Activated naive CD8-positive, alpha-beta T cell (primary cell): ENCODE results near the gene RSPRY1.

ENCODE experiments used
- H3K27ac Mint-ChIP-seq: one replicate; pipeline ENCODE4 v1.8.0; 2021; ENCODE audit warnings: mixed read lengths
- H3K27me3 Mint-ChIP-seq: one replicate; pipeline ENCODE4 v1.8.0; 2021; ENCODE audit warnings: mixed read lengths
- H3K36me3 Mint-ChIP-seq: one replicate; pipeline ENCODE4 v1.8.0; 2021; ENCODE audit warnings: mixed read lengths
- H3K4me1 Mint-ChIP-seq: one replicate; pipeline ENCODE4 v1.8.0; 2021; ENCODE audit warnings: low read depth, mixed read lengths
- H3K4me3 Mint-ChIP-seq: one replicate; pipeline ENCODE4 v1.8.0; 2021; ENCODE audit warnings: mild to moderate bottlenecking, mixed read lengths
- H3K9me3 Mint-ChIP-seq: one replicate; pipeline ENCODE4 v1.8.0; 2021; ENCODE audit warnings: low read depth, mixed read lengths

The RSPRY1 gene

DNA sequence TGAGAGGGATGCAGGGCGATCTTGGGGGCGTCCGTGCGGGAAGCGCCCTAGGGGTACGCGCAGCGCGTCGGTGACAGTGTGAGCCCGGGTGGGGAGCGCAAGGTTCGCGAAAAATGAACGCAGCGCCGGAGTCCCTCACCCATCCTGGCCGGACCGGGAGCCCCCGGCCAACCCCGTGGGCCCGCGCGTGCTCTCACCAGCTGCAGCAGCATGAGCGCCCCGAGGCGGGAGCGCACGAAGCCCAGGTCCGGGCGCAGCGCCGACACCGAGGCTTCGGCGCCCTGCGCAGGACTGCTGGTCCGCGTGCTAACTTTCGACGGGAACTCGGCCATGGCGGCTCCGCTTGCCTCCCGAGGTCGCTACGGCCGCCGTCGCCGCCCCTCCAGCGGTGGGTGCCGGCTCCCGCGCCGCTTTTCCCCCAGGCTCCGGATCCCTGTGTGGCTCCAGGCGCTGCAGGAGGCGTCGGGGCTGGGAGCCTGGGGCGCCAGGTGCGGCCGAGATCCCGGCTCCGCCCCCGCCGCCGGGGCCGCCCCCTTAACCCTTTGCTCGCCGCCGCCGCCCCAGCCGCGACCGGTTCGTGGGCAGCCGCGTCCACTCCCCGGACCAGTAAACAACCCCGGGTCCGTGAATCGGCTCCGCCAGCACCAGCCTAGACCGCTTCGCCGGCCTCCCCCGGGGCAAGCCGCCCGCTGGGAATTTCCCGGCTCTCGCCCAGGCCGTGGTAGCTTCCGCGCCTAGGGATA is 98.3 kb downstream of the RSPRY1 start, which contains the start of gene PLLP:
TSS of gene PLLP (minus strand) at position 464 of the 743 bp plus-strand sequence. CDS start at position 332, 132 bp downstream.
- H3K9me3 Mint-ChIP-seq: no peaks in the 10 kb centered on the region
- H3K4me3 Mint-ChIP-seq: peak within 1 kb of the TSS; percentile 83
- no peaks in the 10 kb centered on the region for H3K27me3 Mint-ChIP-seq
- H3K4me1 Mint-ChIP-seq: peaks cover 16% of the 10 kb centered on the region
- H3K27ac Mint-ChIP-seq: peak within 1 kb of the TSS; percentile 50
- H3K36me3 Mint-ChIP-seq: no peaks in the 10 kb centered on the region

GRCh38 chr16:57284952-57285363 is 98.8 kb downstream of the RSPRY1 start:
- Mint-ChIP-seq H3K27me3 (no peaks in the 10 kb centered on the region), H3K9me3 (no peaks in the 10 kb centered on the region), H3K36me3 (no peaks in the 10 kb centered on the region), H3K27ac (no peak overlapping the region), H3K4me1 (peaks cover 16% of the 10 kb centered on the region), H3K4me3 (peak overlapping the region; percentile 80)

DNA sequence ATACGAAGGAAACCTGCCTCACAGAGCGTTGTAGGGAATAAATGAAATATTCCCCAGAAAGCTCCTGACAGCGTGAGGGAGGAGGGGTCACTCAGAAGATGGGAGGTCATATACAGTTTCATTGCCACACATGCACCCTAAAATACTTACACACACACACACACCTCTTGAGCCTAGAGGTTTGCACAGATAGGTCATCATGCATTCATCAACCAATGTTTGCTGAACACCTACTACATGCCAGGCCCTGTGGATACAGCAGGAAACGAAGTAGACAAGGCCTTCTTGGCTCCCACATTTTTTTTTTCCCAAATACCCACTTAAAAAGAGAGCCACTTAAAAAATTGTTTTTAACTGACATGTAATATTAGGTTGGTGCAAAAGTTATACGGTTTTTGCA is 99.2 kb downstream of the RSPRY1 start:
- Mint-ChIP-seq H3K4me3 (peak overlapping the region; percentile 80), H3K9me3 (no peaks in the 10 kb centered on the region), H3K27me3 (no peaks in the 10 kb centered on the region), H3K36me3 (no peaks in the 10 kb centered on the region), H3K4me1 (peaks cover 14% of the 10 kb centered on the region), H3K27ac (no peak overlapping the region)

- H3K27ac Mint-ChIP-seq: no peak overlapping the region
- H3K9me3 Mint-ChIP-seq: no peaks in the 10 kb centered on the region
- no peak overlapping the region for H3K4me3 Mint-ChIP-seq
- H3K4me1 Mint-ChIP-seq: peaks cover 8% of the 10 kb centered on the region
- H3K36me3 Mint-ChIP-seq: no peaks in the 10 kb centered on the region
- no peaks in the 10 kb centered on the region for H3K27me3 Mint-ChIP-seq
Observed at GRCh38 chr16:57289391-57290257, 103.5 kb downstream of the RSPRY1 start.
